IPS-18c (cell line): ENCODE data around the gene TUBAL3.
"Not testable (repeated sequence)": the region's sequence is repeated elsewhere in the genome, so short reads cannot be mapped to it uniquely, and the experiment has no call there.

Source experiments
- H3K4me3 ChIP-seq: 2 replicates; pipeline ENCODE4 v1.7.0; 2013; ENCODE audit warnings: low read depth, mild to moderate bottlenecking, low read length, moderate library complexity; ENCODE audit not compliant: insufficient read depth
- H3K9me3 ChIP-seq: one replicate; pipeline ENCODE4 v1.6.1; 2013; ENCODE audit warnings: mild to moderate bottlenecking, low read length, moderate library complexity; ENCODE audit not compliant: control insufficient read depth, insufficient read depth

TUBAL3 gene

DNA sequence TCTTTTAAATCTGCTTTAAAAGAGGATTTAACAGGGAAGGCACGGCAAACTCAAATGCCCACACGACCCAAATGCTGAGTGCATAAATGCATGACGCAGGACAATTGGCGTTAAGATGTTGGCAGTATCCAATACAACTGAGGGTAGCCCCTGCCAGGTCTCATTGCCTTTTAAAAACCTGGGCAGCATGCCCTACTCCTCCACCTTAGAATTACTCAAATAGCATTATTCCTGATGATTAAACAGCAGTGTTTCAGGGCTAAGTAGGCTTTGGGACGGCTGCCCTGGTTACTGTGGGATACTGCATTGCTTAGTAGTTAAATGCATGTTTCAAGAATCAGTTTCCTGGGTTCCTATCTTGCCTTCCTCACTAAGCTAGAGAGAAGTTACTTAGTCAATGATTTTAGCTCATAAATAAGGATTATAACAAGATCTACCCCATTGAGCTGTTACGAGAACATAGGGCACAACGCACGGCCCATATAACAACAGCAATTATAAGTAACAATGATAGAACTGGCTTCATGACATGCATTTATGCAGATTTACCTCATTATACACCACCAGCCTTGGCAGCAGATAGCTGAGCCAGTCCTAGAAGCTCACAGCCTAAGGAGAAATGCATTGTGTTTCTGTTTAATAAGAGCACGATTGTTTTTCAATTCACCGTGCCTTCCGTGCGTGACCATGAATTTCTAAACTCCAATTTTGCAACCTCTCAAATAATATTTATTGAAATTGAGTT lies 7.9 kb downstream of the TUBAL3 start:
- H3K4me3 ChIP-seq: no peak overlapping the region
- no peaks in the 10 kb centered on the region for H3K9me3 ChIP-seq

DNA sequence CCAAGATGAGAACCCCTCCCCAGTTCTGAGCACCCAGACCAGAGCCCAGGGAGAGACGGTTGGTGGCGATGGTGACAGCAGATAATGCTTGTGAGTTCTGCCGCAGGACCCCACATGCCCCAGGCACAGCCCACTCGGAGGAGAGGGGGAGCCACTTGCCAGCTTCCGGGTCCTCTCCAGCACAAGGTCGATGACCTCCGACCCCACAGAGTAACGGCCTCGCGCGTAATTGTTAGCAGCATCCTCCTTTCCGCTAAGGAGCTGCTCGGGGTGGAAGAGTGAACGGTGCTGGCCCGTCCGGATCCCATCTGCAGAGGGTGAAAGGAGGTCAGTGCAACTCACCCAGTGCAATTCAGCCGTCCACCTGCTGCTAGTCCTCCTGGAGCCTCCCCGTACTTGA lies 9.5 kb downstream of the TUBAL3 start:
- H3K4me3 ChIP-seq: no peak overlapping the region
- peaks cover 4% of the 10 kb centered on the region for H3K9me3 ChIP-seq

DNA sequence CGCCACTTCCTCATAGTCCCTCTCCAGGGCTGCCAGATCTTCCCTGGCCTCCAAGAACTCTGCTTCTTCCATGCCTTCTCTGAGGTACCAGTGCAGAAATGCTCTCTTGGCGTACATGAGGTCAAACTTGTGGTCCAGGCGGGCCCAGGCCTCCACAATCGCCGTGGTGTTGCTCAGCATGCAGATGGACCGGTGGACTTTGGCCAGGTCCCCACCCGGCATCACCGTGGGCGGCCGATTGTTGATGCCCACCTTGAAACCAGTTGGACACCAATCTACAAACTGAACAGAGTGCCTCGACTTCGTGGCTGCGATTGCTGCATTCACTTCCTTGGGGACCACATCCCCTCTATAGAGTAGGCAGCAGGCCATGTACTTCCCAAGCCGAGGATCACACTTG lies 11.1 kb downstream of the TUBAL3 start:
- Histone ChIP-seq H3K9me3 (peaks cover 6% of the 10 kb centered on the region), H3K4me3 (no peak overlapping the region)

DNA sequence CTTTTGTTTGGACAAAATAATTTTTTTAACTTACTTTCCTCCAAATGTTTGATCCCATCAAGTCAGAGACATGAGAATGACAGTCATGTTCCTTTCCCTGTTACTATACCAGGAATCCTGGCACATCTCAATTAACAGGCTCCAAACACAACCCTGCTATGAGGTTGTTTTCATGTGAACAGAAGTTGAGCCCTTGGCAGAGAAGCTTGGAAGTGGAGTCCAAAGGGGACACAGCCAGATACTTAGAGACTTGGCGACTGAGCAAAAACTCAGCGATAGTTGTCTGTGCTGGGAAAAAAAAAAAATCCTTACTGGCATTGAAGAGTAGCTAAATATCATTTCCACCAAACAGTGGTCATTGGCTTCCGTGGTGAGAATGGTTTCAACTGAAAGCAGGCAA lies 12.8 kb downstream of the TUBAL3 start:
- H3K4me3 ChIP-seq: no peak overlapping the region
- peaks cover 6% of the 10 kb centered on the region for H3K9me3 ChIP-seq

DNA sequence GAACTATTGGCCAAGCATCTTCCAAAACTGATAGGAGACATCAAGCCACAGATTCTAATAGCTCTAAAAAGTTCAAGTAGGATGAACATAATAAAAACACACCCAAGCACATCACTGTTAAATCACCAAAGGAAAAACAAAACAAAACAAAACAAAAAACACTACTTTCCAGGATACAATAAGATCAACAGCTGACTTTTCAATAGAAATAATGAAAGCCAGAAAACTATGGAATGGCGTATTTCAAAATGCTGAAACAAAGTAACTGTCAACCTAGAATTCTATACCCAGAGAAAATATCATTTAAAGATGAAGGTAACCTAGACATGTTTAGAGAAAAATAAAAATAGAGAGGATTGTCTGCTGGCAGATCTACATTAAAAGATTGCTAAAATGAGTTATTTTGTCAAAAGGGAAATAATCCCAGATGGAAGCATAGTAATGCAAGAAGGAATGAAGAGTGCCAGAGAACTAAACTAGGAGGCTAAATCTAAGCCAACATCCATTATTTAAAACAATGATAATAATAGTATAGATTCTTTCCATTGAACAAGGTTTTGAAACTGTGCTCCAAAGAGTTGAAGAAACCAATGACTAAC lies 13.9 kb downstream of the TUBAL3 start:
- no peak overlapping the region for H3K4me3 ChIP-seq
- peaks cover 9% of the 10 kb centered on the region for H3K9me3 ChIP-seq

DNA sequence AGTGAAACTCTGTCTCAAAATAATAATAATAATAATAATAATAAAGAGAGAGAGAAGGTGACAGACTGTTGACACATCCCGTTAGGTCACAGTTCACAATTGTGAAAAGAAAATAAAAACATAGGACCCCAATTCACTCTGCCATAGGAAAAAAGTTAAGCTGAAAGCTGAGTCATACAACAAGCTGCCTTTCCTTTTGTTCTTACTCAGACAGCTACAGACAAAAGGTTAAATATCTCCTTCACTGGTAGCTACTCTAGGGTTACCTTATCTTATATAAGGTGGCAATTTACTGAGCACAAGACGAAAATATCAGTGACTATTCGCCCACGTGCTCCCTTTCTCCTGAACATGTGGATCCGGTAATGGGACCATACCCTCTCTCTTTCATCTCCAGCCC lies 17.5 kb downstream of the TUBAL3 start:
- Histone ChIP-seq H3K9me3 (peaks cover 9% of the 10 kb centered on the region), H3K4me3 (no peak overlapping the region)

DNA sequence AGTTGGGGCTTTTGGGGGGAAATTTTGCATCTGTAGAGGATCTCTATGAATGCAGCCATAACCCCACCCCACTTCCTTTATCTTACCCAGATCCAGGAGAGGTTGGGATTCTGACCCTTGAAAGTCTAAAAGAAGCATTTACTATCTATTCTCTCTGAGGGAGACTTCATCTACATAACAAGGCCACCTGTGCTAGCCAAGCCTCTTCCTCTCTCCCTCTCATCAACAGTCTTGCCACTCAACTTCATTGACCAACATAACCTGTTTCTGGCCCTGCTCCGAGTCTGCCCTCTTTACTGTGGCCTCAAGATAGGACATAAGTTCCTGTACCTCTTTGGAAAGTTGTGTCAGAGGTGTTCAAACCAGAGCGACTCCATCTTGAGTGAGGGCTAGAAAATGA lies 19.4 kb downstream of the TUBAL3 start:
- H3K4me3 ChIP-seq: no peak overlapping the region
- peaks cover 5% of the 10 kb centered on the region for H3K9me3 ChIP-seq

DNA sequence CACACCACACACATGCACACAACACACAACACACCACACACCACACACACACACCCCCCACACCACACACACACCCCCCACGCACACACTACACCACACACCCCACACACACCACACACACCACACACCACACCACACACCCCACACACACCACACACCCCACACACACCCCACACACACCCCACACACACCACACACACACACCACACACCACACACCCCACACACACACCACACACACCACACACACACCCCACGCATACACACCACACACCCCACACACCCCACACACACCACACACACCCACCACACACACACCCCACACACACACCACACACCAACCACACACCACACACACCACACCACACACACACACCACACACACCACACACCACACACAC lies 23.4 kb downstream of the TUBAL3 start:
- Histone ChIP-seq H3K9me3 (no peaks in the 10 kb centered on the region), H3K4me3 (no peak overlapping the region)

DNA sequence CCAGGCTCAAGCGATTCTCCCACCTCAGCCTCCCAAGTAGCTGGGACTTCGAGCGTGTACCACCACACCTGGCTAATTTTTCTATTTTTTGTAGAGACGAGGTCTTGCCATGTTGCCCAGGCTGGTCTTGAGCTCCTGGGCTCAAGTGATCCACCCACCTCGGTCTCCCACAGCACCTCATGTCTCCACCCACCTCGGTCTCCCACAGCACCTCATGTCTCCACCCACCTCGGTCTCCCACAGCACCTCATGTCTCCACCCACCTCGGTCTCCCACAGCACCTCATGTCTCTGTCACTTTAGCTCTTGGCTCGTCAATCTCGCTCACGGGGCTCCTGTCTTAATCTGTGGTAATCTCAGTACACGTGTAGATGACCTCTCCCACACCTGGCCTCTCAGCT lies 24.2 kb downstream of the TUBAL3 start:
- not testable (repeated sequence) for H3K4me3 ChIP-seq, H3K9me3 ChIP-seq

DNA sequence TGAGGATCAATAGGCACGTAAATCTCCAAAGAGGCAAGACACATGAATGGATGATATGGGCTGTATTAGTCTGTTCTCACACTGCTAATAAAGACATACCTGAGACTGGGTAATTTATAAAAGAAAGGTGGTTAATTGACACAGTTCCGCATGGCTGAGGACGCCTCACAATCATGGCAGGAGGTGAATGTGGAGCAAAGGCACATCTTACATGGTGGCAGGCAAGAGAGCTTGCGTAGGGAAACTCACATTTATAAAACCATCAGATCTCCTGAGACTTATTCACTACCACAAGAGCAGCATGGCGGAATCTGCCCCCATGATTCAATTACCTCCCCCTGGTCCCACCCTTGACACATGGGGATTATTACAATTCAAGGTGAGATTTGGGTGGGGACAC lies 25.4 kb downstream of the TUBAL3 start:
- H3K4me3 ChIP-seq, H3K9me3 ChIP-seq: not testable (repeated sequence)

DNA sequence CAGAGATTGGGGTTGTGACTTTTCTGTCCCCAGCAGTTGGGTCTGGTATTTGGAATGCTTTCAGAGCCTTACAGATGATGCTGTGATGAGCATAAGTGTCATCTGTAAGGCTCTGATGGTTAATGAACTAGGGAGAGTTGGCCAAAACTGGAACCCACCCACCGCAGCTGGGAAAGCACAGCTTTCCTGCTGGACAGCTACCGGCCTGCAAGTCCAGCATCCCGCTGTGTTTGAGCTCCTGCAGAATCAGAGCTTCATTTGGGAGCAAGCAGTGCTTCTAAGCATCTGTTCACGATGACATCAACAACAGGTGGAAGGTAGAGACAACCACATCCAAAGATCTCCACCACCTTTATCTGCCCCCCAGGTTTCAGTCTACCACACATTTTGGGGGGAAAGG lies 28.2 kb downstream of the TUBAL3 start:
- no peak overlapping the region for H3K4me3 ChIP-seq
- peaks cover 2% of the 10 kb centered on the region for H3K9me3 ChIP-seq

DNA sequence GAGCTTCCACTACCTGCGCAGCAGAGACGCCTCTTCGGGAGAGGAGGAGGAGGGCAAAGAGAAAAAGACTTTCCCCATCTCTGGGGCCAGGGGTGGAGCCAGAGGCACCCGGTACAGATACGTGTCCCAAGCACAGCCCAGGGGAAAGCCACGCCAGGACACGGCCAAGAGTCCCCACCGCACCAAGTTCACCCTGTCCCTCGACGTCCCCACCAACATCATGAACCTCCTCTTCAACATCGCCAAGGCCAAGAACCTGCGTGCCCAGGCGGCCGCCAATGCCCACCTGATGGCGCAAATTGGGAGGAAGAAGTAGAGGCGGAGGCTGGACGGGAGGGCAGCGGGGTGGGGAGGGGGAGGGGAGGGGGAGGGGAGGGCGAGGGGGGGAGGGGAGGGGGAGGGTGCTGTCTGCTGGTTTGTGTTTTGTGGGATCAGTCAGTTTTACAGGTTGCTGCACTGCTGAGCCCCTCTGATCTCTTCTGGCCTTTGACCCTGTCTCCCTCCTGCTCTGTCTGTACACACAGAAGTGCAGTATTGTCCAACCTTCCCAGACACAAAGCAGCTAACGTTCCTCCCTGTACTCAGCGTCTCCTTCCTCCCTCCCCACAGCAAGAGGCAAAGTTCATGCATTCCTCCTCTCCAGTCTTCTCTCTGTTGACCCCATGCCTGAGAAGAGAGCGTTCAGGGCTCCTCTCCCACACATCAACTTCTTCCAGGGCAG lies 30.6 kb downstream of the TUBAL3 start:
- Histone ChIP-seq H3K4me3 (no peak overlapping the region), H3K9me3 (peaks cover 2% of the 10 kb centered on the region)

DNA sequence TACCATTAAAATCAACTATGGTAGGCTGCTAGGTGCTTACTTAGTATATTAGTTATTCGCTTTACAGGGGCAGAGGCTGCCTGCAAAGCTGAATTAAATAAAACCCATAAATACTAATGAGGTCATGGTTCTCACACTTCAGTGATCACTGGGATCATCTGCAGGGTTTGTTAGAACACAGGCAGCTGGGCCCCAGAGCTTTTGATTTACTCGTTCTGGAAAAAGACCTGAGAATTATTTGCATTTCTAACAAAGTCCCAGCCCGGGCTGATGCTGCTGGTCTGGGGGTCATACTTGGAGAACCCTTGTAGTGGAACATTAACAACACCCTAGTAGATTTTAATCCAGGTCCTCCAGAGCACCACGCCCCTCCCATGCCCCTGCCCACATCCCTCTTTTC lies 31.3 kb downstream of the TUBAL3 start:
- Histone ChIP-seq H3K4me3 (no peak overlapping the region), H3K9me3 (peaks cover 2% of the 10 kb centered on the region)

DNA sequence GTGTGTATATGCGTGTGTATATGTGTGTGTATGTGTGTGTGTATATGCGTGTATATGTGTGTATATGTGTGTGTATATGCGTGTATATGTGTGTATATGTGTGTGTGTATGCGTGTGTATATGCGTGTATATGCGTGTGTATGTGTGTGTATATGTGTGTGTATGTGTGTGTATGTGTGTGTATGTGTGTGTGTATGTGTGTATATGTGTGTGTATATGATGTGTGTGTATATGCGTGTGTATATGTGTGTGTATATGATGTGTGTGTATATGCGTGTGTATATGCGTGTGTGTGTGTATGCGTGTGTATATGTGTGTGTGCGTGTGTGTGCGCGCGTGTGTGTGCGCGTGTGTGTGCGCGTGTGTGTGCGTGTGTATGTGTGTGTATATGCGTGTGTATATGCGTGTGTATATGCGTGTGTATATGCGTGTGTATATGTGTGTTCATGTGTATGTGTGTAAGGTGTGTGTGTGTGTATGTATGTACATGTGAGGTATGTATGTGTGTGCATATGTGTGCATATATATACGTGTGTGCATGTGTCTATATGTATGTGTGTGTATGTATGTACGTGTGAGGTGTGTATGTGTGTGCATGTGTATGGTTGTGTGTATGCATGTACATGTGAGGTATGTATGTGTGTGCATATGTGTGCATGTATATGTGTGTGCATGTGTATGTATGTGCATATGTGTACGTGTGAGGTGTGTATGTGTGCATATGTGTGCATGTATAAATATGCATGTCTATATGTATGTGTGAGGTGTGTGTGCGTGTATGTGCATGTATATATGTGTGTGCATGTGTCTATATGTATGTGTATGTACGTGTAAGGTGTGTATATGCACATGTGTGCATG lies 33.9 kb downstream of the TUBAL3 start:
- peaks cover 2% of the 10 kb centered on the region for H3K9me3 ChIP-seq
- H3K4me3 ChIP-seq: no peak overlapping the region

DNA sequence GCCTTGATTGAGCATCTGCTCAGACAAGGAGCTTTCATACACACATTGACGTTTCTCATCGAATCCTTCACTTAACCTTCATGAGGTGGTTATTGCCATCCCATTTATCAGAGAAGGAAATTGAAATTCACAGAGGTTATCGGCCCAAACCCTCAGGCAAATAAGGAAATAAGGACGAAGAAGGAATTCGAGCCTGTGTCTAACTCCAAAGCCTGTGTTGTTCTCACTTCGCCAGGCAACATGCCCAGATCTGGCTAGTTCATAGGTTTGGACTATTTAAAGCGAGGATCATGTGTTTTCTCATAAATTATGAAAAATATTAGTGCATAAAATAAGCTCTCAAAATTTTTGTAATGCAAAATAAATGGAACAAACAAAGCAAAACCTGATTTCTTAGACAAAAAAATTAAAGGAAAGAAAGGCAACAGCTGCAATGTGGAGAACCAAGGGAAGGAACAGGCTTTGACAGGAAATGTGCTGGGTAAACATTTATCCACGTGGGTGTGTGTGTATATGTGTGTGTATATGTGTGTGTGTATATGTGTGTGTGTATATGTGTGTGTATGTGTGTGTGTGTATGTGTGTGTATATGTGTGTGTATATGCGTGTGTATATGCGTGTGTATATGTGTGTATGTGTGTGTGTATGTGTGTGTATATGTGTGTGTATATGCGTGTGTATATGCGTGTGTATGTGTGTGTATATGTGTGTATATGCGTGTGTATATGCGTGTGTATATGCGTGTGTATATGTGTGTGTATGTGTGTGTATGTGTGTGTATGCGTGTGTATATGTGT lies 35.1 kb downstream of the TUBAL3 start:
- Histone ChIP-seq H3K9me3 (peaks cover 2% of the 10 kb centered on the region), H3K4me3 (no peak overlapping the region)

DNA sequence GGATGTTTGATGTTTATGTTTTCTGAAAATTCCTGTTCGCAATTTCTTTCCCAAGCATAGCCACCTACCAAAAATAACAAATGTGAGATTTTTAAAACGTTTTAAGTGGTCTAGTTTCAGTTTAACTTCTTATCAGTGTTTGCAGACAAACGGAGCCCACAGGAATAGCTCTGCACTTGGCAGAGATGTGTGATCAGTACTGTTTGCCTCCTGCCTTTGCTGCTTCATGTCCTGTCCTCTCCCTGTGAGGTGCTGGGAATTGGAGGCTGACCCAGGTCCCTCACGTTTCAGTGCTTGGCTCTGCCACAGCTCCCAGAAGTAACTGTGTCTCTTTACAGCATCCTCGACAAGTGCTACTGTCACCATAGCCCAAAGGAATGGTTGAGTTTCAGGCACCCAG lies 38.7 kb downstream of the TUBAL3 start:
- Histone ChIP-seq H3K4me3 (no peak overlapping the region), H3K9me3 (peaks cover 5% of the 10 kb centered on the region)

DNA sequence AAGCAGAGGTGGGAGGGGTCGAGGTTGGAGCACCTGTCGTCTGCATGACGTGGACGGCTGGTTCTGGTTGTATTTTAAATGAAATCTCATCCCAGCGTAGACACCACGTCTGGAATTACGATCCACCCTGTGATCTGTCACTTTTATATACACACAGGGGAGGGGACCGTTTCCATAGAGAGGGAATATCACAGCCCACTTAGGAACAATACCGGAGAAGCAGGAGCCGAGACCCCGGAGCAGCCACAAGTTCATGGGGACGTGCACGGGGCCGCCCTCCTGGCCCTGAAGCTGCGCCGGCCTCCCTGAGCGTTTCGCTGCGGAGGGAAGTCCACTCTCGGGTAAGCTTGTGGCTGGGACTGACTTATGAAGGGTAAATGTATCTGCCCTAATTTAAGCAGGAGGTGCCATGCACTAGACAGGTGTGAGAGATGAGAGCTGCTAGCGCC lies 39.7 kb downstream of the TUBAL3 start, which contains the start of gene UCN3:
UCN3 (plus strand) TSS at position 77 of the 449 bp plus-strand sequence. CDS start 8,755 bp downstream, outside the sequence.
- no peak within 1 kb of the TSS for H3K4me3 ChIP-seq
- peaks cover 5% of the 10 kb centered on the region for H3K9me3 ChIP-seq
